Endothelial cell of umbilical vein (primary cell): Measurements from ENCODE around the gene MEI1.

ENCODE experiments used
- CTCF ChIP-seq, 2 donors: IDR thresholded peaks; 1 replicate in 1 of 2; 2 replicates in 1 of 2; pipeline ENCODE4 v1.5.1; 2011; ENCODE audit warnings: low read length in 2 of 2, mild to moderate bottlenecking in 2 of 2, moderate library complexity in 2 of 2, control low read depth in 1 of 2, inconsistent platforms in 1 of 2, low read depth in 1 of 2; ENCODE audit not compliant: insufficient read depth in 1 of 2; ENCODE audit errors: extremely low read depth in 1 of 2
- EZH2 ChIP-seq: IDR thresholded peaks from 2 replicates; pipeline ENCODE4 v1.6.1; 2012; ENCODE audit warnings: borderline replicate concordance, low read depth, mild to moderate bottlenecking, moderate library complexity, low read length, inconsistent platforms; ENCODE audit not compliant: severe bottlenecking
- FOS ChIP-seq: IDR thresholded peaks from 2 replicates; pipeline ENCODE4 v1.6.1; 2011; ENCODE audit warnings: mild to moderate bottlenecking, low read length, moderate library complexity, borderline replicate concordance; ENCODE audit not compliant: insufficient read depth
- JUN ChIP-seq: IDR thresholded peaks from 2 replicates; pipeline ENCODE4 v1.6.1; 2011; ENCODE audit warnings: borderline replicate concordance, low read depth; ENCODE audit not compliant: insufficient read length, insufficient read depth
- MAX ChIP-seq: IDR thresholded peaks from 2 replicates; pipeline ENCODE4 v1.6.1; 2011; ENCODE audit not compliant: insufficient read depth, insufficient read length
- MYC ChIP-seq: IDR thresholded peaks from one replicate; pipeline ENCODE4 v1.6.1; 2011; ENCODE audit warnings: mild to moderate bottlenecking, low read depth, low read length
- POLR2A ChIP-seq: IDR thresholded peaks from 2 replicates; pipeline ENCODE4 v1.6.1; 2012; ENCODE audit warnings: low read depth, mild to moderate bottlenecking, control low read depth, low read length
- POLR2AphosphoS5 ChIP-seq: IDR thresholded peaks from 2 replicates; pipeline ENCODE4 v1.6.1; 2012; ENCODE audit warnings: low read depth, mild to moderate bottlenecking, control low read depth, low read length, moderate library complexity; ENCODE audit not compliant: insufficient read depth

GRCh38 chr22:41805639-41806038 lies 106.3 kb downstream of the MEI1 start:
- no peak for TF ChIP-seq CTCF (IDR thresholded peaks at IDR 0.05; ENCODE audit: extremely low read depth in 1 of 2, insufficient read depth in 1 of 2, low read depth in 1 of 2, low read length in 2 of 2)
- no peak for TF ChIP-seq EZH2
- no peak for TF ChIP-seq POLR2AphosphoS5
- no peak for TF ChIP-seq POLR2A
- TF ChIP-seq FOS: no peak
- TF ChIP-seq JUN: no peak
- TF ChIP-seq MAX: no peak
- no peak for TF ChIP-seq MYC
